Sigmoid colon (tissue), 4 donors: ENCODE measurements around the gene SELE.

Experiments used
- POLR2AphosphoS5 ChIP-seq, 4 donors: sonication (generic); formaldehyde crosslinking; IDR thresholded peaks; one replicate each; pipeline ENCODE4 v1.6.1; 2017; ENCODE audit warnings: antibody characterized with exemption in 4 of 4
- TF ChIP-seq, protein P1 (sequence below), 4 experiments: fragments of 450-650 bp in 3 of 4; fragments of 200-600 bp in 1 of 4; IDR thresholded peaks; one replicate each; pipeline ENCODE4 v1.5.1; 2016 to 2019; ENCODE audit warnings: antibody characterized with exemption in 4 of 4, mild to moderate bottlenecking in 3 of 4, moderate library complexity in 2 of 4

DNA sequence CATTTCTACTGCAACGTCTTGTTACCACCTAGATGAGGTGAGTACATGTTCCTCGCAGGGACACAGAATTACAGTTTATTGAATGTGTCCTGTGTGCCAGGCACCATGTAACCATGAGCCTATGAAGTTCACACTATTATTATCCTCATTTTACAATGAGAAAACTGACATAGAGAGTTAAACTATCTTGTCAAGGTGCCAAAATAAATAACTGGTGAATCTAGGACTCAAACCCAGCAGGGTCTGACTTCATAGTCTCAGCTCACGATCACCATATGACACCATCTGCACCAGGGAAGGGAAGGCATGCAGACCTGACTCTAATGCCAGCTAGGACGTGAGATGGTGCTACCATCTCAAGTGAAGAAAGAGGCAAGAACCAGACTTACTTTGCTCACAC, 2.4 kb downstream of the SELE start:
- TF ChIP-seq POLR2AphosphoS5 (IDR thresholded peaks at IDR 0.05), result no peak
- TF ChIP-seq, protein P1, sequence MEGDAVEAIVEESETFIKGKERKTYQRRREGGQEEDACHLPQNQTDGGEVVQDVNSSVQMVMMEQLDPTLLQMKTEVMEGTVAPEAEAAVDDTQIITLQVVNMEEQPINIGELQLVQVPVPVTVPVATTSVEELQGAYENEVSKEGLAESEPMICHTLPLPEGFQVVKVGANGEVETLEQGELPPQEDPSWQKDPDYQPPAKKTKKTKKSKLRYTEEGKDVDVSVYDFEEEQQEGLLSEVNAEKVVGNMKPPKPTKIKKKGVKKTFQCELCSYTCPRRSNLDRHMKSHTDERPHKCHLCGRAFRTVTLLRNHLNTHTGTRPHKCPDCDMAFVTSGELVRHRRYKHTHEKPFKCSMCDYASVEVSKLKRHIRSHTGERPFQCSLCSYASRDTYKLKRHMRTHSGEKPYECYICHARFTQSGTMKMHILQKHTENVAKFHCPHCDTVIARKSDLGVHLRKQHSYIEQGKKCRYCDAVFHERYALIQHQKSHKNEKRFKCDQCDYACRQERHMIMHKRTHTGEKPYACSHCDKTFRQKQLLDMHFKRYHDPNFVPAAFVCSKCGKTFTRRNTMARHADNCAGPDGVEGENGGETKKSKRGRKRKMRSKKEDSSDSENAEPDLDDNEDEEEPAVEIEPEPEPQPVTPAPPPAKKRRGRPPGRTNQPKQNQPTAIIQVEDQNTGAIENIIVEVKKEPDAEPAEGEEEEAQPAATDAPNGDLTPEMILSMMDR (IDR thresholded peaks at IDR 0.05), result no peak
